Right lobe of liver (tissue), 4 donors: Measurements from ENCODE around the gene SCRT2.

Experiments used
- CTCF ChIP-seq, 4 donors: fragments of 200-600 bp in 3 of 4; fragments of 450-650 bp in 1 of 4; IDR thresholded peaks; one replicate each; pipeline versions ENCODE4 v1.5.1 to v1.8.0; 2016 to 2022; ENCODE audit warnings: antibody characterized with exemption in 4 of 4, mild to moderate bottlenecking in 2 of 4
- POLR2A ChIP-seq: fragments of 450-650 bp; IDR thresholded peaks from one replicate; pipeline ENCODE4 v1.6.1; 2017; ENCODE audit warnings: antibody characterized with exemption, mild to moderate bottlenecking
- donor health status: DM: no; HTN: no; CAD: no.
- donor health status: DM: no; HTN: no; CAD: no.
- donor health status: DM: no; HTN: yes; CAD: no.

DNA sequence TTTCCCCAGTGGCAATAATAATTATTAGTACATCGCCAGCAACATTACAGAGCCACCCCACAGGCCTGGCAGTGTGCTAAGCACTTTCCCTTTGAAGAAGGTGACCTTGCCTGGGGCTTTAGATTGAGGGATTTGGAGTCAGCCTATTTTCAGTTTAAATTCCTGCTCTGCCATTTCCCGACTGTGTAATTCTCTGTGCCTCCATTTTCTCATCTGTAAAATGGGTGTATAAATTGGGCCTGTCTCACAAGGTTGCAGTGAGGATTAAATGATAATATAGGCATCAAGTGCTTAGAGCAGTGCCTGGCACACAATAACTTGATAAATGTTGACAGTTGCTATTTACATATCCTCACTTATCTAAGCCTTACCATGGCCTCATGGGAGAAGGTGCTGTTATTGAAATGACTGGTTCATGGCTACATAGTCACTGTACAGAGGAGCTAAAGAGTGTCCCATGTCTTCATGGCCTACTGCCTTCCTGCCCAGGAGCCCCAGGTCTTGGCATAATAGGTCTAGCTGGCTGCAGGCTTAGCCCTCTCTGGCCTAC is 5.1 kb upstream of the SCRT2 start:
- TF ChIP-seq CTCF (IDR thresholded peaks at IDR 0.05) (no peak), POLR2A (no peak)
